ENCODE data around the gene PPFIBP2. TPM values are rescaled to one million over a fixed set of nuclear protein-coding genes. Genes with fewer than 3 reads are reported as not detected.

PPFIBP2 gene
- total RNA-seq, 1 donor from 2014 or later = 8.7 TPM

- no peak overlapping the region for H2AFZ ChIP-seq (replicated peaks)
- no peak for DNase-seq (ENCODE audit: low spot score)
- no peak for TF ChIP-seq CTCF (IDR thresholded peaks at IDR 0.05)
- no peak for TF ChIP-seq EZH2 (IDR thresholded peaks at IDR 0.05)
- TF ChIP-seq EZH2phosphoT487 (IDR thresholded peaks at IDR 0.05) = no peak
- no peak overlapping the region for H3K9ac ChIP-seq
- peaks cover 5% of the 10 kb centered on the region for H3K27me3 Mint-ChIP-seq (ENCODE audit: insufficient read depth, low read depth)
- no peak overlapping the region for H3K27ac ChIP-seq
- no peak overlapping the region for H3K4me3 ChIP-seq
- no peaks in the 10 kb centered on the region for H3K9me3 ChIP-seq (ENCODE audit: low read depth)
- H3K9me3 Mint-ChIP-seq = peaks cover 4% of the 10 kb centered on the region
- no peak overlapping the region for H3K27ac Mint-ChIP-seq
- H3K4me2 ChIP-seq = no peak overlapping the region
- no peaks in the 10 kb centered on the region for H3K79me2 ChIP-seq (ENCODE audit: low read depth)
- H3K36me3 ChIP-seq = no peaks in the 10 kb centered on the region
- no peaks in the 10 kb centered on the region for H3F3A ChIP-seq (ENCODE audit: low read depth)
- H3K4me1 ChIP-seq = peaks cover 8% of the 10 kb centered on the region
- H3K4me3 Mint-ChIP-seq = no peak overlapping the region
- H3K27me3 ChIP-seq = no peaks in the 10 kb centered on the region
- peaks cover 17% of the 10 kb centered on the region for H3K4me1 Mint-ChIP-seq
- no peaks in the 10 kb centered on the region for H4K20me1 ChIP-seq (ENCODE audit: low read depth)
- H3K36me3 Mint-ChIP-seq = peaks cover under 1% of the 10 kb centered on the region
These were observed 125.8 kb downstream of the PPFIBP2 start for GRCh38 chr11:7639643-7640025.

- Histone ChIP-seq H3K4me2 (no peak overlapping the region), H3K27ac (no peak overlapping the region), H3K36me3 (no peaks in the 10 kb centered on the region), H3K9ac (no peak overlapping the region), H3K27me3 (no peaks in the 10 kb centered on the region), H3F3A (ENCODE audit: low read depth) (no peaks in the 10 kb centered on the region), H3K4me1 (peaks cover 8% of the 10 kb centered on the region), H2AFZ (replicated peaks) (no peak overlapping the region), H3K79me2 (ENCODE audit: low read depth) (no peaks in the 10 kb centered on the region), H4K20me1 (ENCODE audit: low read depth) (no peaks in the 10 kb centered on the region), H3K9me3 (ENCODE audit: low read depth) (no peaks in the 10 kb centered on the region), H3K4me3 (no peak overlapping the region)
- Mint-ChIP-seq H3K27me3 (ENCODE audit: insufficient read depth, low read depth) (peaks cover 5% of the 10 kb centered on the region), H3K36me3 (no peaks in the 10 kb centered on the region), H3K27ac (no peak overlapping the region), H3K9me3 (peaks cover 6% of the 10 kb centered on the region), H3K4me1 (peaks cover 17% of the 10 kb centered on the region), H3K4me3 (no peak overlapping the region)
- TF ChIP-seq EZH2 (IDR thresholded peaks at IDR 0.05) (no peak), CTCF (IDR thresholded peaks at IDR 0.05) (no peak), EZH2phosphoT487 (IDR thresholded peaks at IDR 0.05) (no peak)
- DNase-seq (ENCODE audit: low spot score) = no peak
These were observed 127.0 kb downstream of the PPFIBP2 start for GRCh38 chr11:7640816-7641215.

GRCh38 chr11:7642747-7643146 lies 128.9 kb downstream of the PPFIBP2 start:
- Histone ChIP-seq H3K27me3 (no peaks in the 10 kb centered on the region), H3K4me3 (no peak overlapping the region), H3K79me2 (ENCODE audit: low read depth) (no peaks in the 10 kb centered on the region), H2AFZ (replicated peaks) (no peak overlapping the region), H3K4me1 (peaks cover 8% of the 10 kb centered on the region), H3F3A (ENCODE audit: low read depth) (no peaks in the 10 kb centered on the region), H3K9ac (no peak overlapping the region), H3K36me3 (no peaks in the 10 kb centered on the region), H3K27ac (no peak overlapping the region), H4K20me1 (ENCODE audit: low read depth) (no peaks in the 10 kb centered on the region), H3K4me2 (no peak overlapping the region), H3K9me3 (ENCODE audit: low read depth) (no peaks in the 10 kb centered on the region)
- no peaks in the 10 kb centered on the region for H3K36me3 Mint-ChIP-seq
- no peak overlapping the region for H3K4me3 Mint-ChIP-seq
- H3K27me3 Mint-ChIP-seq (ENCODE audit: insufficient read depth, low read depth) = peaks cover 5% of the 10 kb centered on the region
- H3K9me3 Mint-ChIP-seq = peaks cover 6% of the 10 kb centered on the region
- DNase-seq (ENCODE audit: low spot score) = no peak
- H3K4me1 Mint-ChIP-seq = peaks cover 17% of the 10 kb centered on the region
- TF ChIP-seq CTCF (IDR thresholded peaks at IDR 0.05) = no peak
- no peak for TF ChIP-seq EZH2phosphoT487 (IDR thresholded peaks at IDR 0.05)
- TF ChIP-seq EZH2 (IDR thresholded peaks at IDR 0.05) = no peak
- no peak overlapping the region for H3K27ac Mint-ChIP-seq

All from neural progenitor cell (in vitro differentiated cells).